Kidney epithelial cell (primary cell): ENCODE results near the gene CUTA. TPM values are rescaled to one million over a fixed set of nuclear protein-coding genes. Genes with fewer than 3 reads are reported as not detected.
"Not testable (repeated sequence)": the region's sequence is repeated elsewhere in the genome, so short reads cannot be mapped to it uniquely, and the experiment has no call there.

Source experiments
- DNase-seq: peaks from one replicate; pipeline ENCODE4 v3.0.0-alpha.2; 2010; ENCODE audit warnings: low read depth
- H3K27me3 ChIP-seq: 2 replicates; pipeline ENCODE4 v1.6.0; 2011; ENCODE audit warnings: low read length; ENCODE audit not compliant: control insufficient read depth, insufficient read depth
- H3K36me3 ChIP-seq: 2 replicates; pipeline ENCODE4 v1.5.1; 2011; ENCODE audit warnings: low read length; ENCODE audit not compliant: control insufficient read depth, insufficient read depth
- H3K4me3 ChIP-seq: 2 replicates; pipeline ENCODE4 v1.5.1; 2011; ENCODE audit warnings: low read depth, mild to moderate bottlenecking, control low read depth, low read length
- total RNA-seq: library from RNA; depleted of rRNA; stranded (reverse); fragments of >200 nt; gene quantifications from 2 replicates; pipeline ENCODE4 v1.2.3, GENCODE V29; 2015
- TF ChIP-seq, protein P1 (sequence below): IDR thresholded peaks from 2 replicates; pipeline ENCODE4 v1.5.1; 2011; ENCODE audit warnings: mild to moderate bottlenecking, moderate library complexity, low read length, control low read depth, inconsistent platforms; ENCODE audit not compliant: insufficient read depth, poor library complexity, severe bottlenecking

Gene CUTA
- total RNA-seq, 1 donor from 2014 or later, result 226 TPM

- no peaks in the 10 kb centered on the region for H3K36me3 ChIP-seq
- TF ChIP-seq, protein P1, sequence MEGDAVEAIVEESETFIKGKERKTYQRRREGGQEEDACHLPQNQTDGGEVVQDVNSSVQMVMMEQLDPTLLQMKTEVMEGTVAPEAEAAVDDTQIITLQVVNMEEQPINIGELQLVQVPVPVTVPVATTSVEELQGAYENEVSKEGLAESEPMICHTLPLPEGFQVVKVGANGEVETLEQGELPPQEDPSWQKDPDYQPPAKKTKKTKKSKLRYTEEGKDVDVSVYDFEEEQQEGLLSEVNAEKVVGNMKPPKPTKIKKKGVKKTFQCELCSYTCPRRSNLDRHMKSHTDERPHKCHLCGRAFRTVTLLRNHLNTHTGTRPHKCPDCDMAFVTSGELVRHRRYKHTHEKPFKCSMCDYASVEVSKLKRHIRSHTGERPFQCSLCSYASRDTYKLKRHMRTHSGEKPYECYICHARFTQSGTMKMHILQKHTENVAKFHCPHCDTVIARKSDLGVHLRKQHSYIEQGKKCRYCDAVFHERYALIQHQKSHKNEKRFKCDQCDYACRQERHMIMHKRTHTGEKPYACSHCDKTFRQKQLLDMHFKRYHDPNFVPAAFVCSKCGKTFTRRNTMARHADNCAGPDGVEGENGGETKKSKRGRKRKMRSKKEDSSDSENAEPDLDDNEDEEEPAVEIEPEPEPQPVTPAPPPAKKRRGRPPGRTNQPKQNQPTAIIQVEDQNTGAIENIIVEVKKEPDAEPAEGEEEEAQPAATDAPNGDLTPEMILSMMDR, result no peak
- H3K4me3 ChIP-seq, result no peak overlapping the region
- no peaks in the 10 kb centered on the region for H3K27me3 ChIP-seq
- DNase-seq, result no peak
Observed at GRCh38 chr6:33390173-33390572, 27.7 kb downstream of the CUTA start.

DNA sequence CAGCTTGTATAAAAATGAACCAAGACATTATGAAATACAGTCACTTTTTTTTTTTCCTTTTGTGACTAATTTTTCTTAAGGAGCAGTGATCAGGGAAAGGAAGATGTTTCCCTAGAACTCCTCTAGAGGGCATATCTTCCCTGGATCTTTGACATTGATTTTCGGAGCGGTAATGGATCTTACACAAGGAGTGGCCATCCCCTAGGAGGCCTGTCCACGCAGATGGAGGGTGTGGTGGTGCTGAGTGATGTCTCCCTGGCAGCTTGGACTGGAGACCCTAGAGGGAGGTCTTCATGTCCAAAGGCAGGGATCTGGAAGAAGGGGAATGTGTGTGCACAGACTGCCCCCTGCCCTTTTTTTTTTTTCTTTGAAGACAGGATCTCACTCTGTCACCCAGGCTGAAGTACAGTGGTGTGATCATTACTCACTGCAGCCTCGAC is 33.3 kb downstream of the CUTA start:
- no peaks in the 10 kb centered on the region for H3K36me3 ChIP-seq

DNA sequence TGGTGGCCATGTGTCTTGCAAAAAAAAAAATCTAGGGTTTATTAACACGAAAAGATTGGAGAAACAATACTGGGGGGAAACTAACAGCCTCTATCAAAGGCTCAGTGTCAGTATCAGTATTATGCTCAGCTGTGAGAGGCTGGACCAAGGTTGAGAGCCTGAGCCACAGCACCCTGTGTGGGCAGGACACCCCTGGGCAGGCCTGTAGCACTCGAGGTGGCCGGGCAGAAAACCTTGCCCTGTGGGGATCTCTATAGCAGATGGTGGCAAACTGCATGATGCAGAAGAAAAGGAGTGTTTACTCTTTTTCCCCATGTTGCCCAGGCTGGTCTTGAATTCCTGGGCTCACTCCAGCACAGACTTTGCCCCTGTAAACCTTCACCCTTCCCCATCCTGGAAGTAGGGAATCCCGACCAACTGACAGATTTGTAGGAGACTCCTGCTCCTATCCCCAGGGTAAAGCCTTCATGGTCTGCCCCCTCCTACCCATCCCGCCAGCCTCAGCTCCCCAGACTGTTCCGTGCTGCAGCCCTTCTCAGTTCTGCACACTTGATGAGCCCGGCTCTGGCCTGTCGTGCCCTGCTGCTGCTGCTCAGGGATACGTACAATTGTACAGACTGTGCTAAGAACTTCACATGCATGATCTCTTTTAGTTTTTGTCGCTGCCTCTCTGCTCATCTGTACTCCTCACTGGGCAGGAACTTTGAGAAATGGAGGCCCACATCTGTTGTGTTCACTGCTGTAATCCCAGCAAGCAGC is 34.3 kb downstream of the CUTA start:
- TF ChIP-seq, protein P1, result no peak
- H3K4me3 ChIP-seq, result no peak overlapping the region
- H3K27me3 ChIP-seq, result no peaks in the 10 kb centered on the region
- DNase-seq, result no peak
- H3K36me3 ChIP-seq, result no peaks in the 10 kb centered on the region

More for the DNA sequence above, 33.3 kb downstream of the CUTA start:
- TF ChIP-seq, protein P1, result peak; percentile 49
- DNase-seq, result no peak
- H3K4me3 ChIP-seq, result no peak overlapping the region
- H3K27me3 ChIP-seq, result no peaks in the 10 kb centered on the region

DNA sequence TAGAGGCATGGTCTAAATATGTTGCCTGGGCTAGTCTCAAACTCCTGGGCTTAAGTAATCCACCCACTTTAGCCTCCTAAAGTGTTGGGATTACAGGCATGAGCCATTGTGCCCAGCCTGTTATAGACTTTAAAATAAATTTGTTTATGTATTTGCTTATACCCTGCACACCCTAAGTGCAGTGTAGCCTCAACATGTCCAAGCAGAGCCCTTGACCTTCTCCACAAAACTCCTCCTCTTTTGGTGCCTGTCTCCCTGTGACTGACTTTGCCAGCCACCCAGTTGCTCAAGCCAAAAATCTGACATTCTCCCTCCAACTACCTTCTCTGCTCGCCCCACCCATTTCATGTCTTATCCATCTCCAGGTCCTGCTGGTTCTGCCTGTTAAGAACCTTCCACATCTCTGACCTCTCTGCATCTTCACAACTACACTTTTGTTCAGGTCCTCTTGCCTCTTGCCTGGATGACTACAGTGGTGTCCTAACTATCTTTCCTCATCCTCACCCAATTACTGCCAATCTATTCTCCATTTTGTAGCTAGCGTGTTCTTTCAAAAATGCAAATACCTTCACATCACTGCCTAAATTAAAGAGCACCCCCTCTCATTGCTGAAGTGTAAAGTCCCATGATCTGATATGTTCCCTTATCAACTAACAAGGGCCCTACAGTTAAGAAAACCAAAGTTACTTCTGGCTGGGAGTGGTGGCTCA is 37.5 kb downstream of the CUTA start:
- TF ChIP-seq, protein P1, result no peak
- Histone ChIP-seq H3K27me3 (no peaks in the 10 kb centered on the region), H3K4me3 (no peak overlapping the region), H3K36me3 (no peaks in the 10 kb centered on the region)
- no peak for DNase-seq

GRCh38 chr6:33379184-33379583 is 38.7 kb downstream of the CUTA start:
- not testable (repeated sequence) for H3K36me3 ChIP-seq, DNase-seq, H3K27me3 ChIP-seq, H3K4me3 ChIP-seq

DNA sequence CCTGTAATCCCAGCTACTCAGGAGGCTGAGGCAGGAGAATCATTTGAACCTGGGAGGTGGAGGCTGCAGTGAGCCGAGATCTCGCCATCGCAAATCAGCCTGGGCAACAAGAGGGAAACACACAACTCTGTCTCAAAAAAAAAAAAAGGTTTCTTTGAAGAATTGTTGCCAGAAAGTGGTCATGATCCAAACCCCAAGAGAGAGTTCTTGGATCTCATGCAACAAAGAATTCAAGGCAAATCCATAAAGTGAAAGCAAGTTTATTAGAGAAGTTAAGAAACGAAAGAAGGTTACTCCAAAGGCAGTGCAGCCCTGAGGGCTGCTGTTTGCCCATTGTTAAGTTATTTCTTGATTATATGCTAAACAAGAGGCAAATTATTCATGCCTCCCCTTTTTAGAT is 40.7 kb downstream of the CUTA start:
- no peaks in the 10 kb centered on the region for H3K36me3 ChIP-seq
- no peak for DNase-seq
- H3K27me3 ChIP-seq, result no peaks in the 10 kb centered on the region
- H3K4me3 ChIP-seq, result no peak overlapping the region
- TF ChIP-seq, protein P1, result no peak
